ENCODE data around the gene PSD4. TPM values are rescaled to one million over a fixed set of nuclear protein-coding genes. Genes with fewer than 3 reads are reported as not detected.

PSD4 gene
- total and polyA plus RNA-seq, 12 donors: 19.2 to 164 (median 70.5) TPM

DNA sequence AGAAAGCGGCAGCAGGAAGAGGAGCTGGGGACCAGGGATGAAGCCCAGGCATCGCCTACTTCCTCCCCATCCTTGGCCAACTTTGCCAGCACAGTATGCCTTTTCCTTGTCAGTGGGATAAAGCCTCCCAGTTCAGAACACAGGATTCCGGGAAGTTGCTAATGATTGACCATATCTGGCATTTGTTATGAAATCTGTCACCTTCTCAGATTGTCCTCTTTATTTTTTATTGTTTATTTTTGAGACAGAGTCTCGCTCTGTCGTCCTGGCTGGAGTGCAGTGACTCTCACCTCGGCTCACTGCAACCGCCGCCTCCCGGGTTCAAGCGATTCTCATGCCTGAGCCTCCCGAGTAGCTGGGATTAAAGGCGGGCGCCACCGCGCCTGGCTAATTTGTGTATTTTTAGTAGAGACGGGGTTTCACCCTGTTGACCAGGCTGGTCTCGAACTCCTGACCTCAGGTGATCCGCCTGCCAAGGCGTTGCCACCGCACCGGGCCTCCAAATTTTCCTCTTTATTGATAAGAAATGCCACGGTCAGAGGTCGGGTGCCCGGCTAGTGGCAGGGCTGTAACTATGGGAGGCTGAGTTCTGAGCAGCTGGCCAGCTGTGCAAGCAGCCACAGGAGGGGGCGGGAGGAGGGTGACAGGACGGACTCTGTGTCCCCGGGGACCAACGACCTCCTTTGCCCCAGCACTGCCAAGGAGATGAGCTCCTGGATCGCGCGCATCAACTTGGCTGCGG is 24.4 kb downstream of the PSD4 start:
- H3K9me3 ChIP-seq (replicated peaks in 1 of 3): no peaks in the 10 kb centered on the region
- peak overlapping the region in 3 of 4 donors; percentile 29 to 68 (median 50) for H3K4me3 ChIP-seq
- peaks cover 8 to 20% of the 10 kb centered on the region in 2 donors for H3K4me1 ChIP-seq (replicated peaks in 1 of 2)
- peaks cover 0 to 46% of the 10 kb centered on the region in 2 donors for H3K36me3 ChIP-seq (replicated peaks in 1 of 2)
- WGBS, 4 donors: 54 to 87% (median 68%) methylated on average over 17 to 32 of the region's 32 CpGs
- no peaks in the 10 kb centered on the region for H3K27me3 ChIP-seq
- peak in 2 of 7 donors; percentile 81 to 84 for DNase-seq
- intact Hi-C loops (cut with DNase I): loop anchor here (2.0 to 5.0 kb wide), 4 partner anchors 56 to 117 kb away; no protein-coding TSS in a partner anchor
- peak overlapping the region; percentile 65 to 92 (median 83) for H3K27ac ChIP-seq
- TF ChIP-seq POLR2A (IDR thresholded peaks at IDR 0.05): no peak

GRCh38 chr2:113198790-113199612 is 25.2 kb downstream of the PSD4 start:
- Histone ChIP-seq H3K27me3 (no peaks in the 10 kb centered on the region), H3K4me3 (peak overlapping the region; percentile 7 to 68 (median 40)), H3K36me3 (replicated peaks in 1 of 2) (peaks cover 0 to 38% of the 10 kb centered on the region in 2 donors), H3K4me1 (replicated peaks in 1 of 2) (peaks cover 8 to 20% of the 10 kb centered on the region in 2 donors), H3K9me3 (replicated peaks in 1 of 3) (no peaks in the 10 kb centered on the region), H3K27ac (peak overlapping the region; percentile 65 to 92 (median 83))
- peak; percentile 84 to 89 (median 86) for DNase-seq
- TF ChIP-seq, protein P1, sequence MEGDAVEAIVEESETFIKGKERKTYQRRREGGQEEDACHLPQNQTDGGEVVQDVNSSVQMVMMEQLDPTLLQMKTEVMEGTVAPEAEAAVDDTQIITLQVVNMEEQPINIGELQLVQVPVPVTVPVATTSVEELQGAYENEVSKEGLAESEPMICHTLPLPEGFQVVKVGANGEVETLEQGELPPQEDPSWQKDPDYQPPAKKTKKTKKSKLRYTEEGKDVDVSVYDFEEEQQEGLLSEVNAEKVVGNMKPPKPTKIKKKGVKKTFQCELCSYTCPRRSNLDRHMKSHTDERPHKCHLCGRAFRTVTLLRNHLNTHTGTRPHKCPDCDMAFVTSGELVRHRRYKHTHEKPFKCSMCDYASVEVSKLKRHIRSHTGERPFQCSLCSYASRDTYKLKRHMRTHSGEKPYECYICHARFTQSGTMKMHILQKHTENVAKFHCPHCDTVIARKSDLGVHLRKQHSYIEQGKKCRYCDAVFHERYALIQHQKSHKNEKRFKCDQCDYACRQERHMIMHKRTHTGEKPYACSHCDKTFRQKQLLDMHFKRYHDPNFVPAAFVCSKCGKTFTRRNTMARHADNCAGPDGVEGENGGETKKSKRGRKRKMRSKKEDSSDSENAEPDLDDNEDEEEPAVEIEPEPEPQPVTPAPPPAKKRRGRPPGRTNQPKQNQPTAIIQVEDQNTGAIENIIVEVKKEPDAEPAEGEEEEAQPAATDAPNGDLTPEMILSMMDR (IDR thresholded peaks at IDR 0.05): peak; percentile 70 to 99 (median 85)
- TF ChIP-seq POLR2A (IDR thresholded peaks at IDR 0.05): peak in 1 of 2 donors; percentile 67
- intact Hi-C loops (cut with DNase I): loop anchor here (2.0 to 5.0 kb wide), 4 partner anchors 57 to 118 kb away; no protein-coding TSS in a partner anchor
- WGBS, 4 donors: 0 to 2% (median 1%) methylated on average over 14 to 79 of the region's 79 CpGs

DNA sequence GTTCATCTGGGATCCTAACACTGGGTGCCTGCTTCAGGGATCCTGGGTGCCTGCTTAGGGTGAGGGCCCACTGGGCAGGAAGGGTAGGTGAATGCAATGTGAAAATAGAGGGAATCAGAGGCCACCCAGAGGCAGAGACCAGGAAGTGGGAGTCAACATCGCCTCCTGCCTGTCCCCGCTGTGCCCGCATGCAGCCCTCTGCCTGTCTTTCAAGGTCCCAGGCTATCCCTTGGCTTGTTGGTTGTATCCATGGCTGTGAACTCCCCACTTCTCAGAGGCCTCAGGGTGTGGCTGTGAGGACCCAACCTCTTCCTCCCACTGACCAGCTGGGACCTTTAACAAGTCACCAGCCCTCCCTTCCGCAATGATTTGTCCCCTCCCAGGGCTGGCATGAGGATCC is 26.5 kb downstream of the PSD4 start:
- H3K4me3 ChIP-seq: no peak overlapping the region
- peak overlapping the region in 3 of 5 donors; percentile 53 to 92 (median 92) for H3K27ac ChIP-seq
- peaks cover 0 to 26% of the 10 kb centered on the region in 2 donors for H3K36me3 ChIP-seq (replicated peaks in 1 of 2)
- no peaks in the 10 kb centered on the region for H3K9me3 ChIP-seq (replicated peaks in 1 of 3)
- 79 to 86% (median 83%) methylated on average over 4 of the region's 4 CpGs for WGBS, 4 donors
- intact Hi-C loops (cut with DNase I): loop anchor here in 1 of 2 donors (5.0 kb wide), 1 partner anchor 172 kb away; no protein-coding TSS in a partner anchor
- TF ChIP-seq POLR2A (IDR thresholded peaks at IDR 0.05): no peak
- TF ChIP-seq, protein P1 (IDR thresholded peaks at IDR 0.05): peak in 3 of 6 experiments; percentile 10 to 18 (median 10)
- peak in 2 of 7 donors; percentile 50 to 54 for DNase-seq
- H3K4me1 ChIP-seq (replicated peaks in 1 of 2): peaks cover 13 to 20% of the 10 kb centered on the region in 2 donors
- no peaks in the 10 kb centered on the region for H3K27me3 ChIP-seq

- Histone ChIP-seq H3K4me1 (replicated peaks in 1 of 2) (peaks cover 13 to 20% of the 10 kb centered on the region in 2 donors), H3K9me3 (replicated peaks in 1 of 3) (no peaks in the 10 kb centered on the region), H3K27me3 (no peaks in the 10 kb centered on the region), H3K36me3 (replicated peaks in 1 of 2) (peaks cover 0 to 25% of the 10 kb centered on the region in 2 donors), H3K4me3 (no peak overlapping the region), H3K27ac (peak overlapping the region in 2 of 5 donors; percentile 92)
- TF ChIP-seq, protein P1 (IDR thresholded peaks at IDR 0.05): no peak
- TF ChIP-seq POLR2A (IDR thresholded peaks at IDR 0.05): no peak
- no peak for DNase-seq
- WGBS, 4 donors: 85 to 92% (median 88%) methylated on average over 10 to 17 of the region's 17 CpGs
- intact Hi-C loops (cut with DNase I): loop anchor here in 1 of 2 donors (5.0 kb wide), 1 partner anchor 171 kb away; no protein-coding TSS in a partner anchor
Observed at GRCh38 chr2:113200736-113201490, 27.1 kb downstream of the PSD4 start.

Data from adrenal gland (tissue), 12 donors.